ENCODE results near the gene NSMCE3.

The NSMCE3 gene

DNA sequence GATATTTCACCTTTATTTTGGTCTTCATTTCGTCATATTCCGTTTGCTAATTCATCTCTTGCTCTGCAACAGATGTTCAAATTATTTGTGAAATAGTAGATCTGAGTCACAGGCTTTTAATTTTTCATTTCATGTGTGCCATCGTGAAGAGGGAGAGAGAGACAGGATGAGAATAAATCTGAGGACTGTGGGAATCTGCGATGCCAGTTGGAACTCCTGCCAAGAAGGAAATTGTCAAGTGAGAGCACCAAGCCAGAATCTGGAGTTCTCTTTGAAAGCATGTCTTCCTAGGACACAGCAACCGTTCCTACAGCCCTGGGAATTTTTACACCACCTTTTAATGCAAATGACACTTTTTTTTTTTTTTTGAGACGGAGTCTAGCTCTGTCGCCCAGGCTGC, 48.8 kb downstream of the NSMCE3 start:
- no peak for DNase-seq (ENCODE audit: low spot score)

DNA sequence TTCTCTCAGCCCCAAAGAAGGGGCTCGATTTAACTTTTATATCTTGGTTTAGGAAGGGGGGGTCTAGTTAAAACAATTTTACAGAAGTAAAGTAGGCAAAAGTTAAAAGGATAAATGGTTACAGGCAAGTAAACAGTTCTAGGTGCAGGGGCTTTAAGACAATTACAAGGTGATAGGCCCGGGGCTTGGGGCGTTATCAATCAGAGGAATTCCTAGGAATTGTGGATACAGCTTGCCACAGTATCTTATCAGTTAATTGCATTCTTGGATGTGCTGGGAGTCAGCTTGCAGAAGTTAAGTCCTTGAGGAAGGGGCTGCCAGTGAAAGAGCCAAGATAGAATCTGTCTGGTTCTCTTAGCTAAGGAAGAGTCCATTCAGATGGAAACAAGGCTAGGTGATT, 52.7 kb downstream of the NSMCE3 start:
- DNase-seq (ENCODE audit: low spot score) = no peak
